ENCODE data around the gene GPR108.
"Not testable (repeated sequence)": the region's sequence is repeated elsewhere in the genome, so short reads cannot be mapped to it uniquely, and the experiment has no call there.

GPR108 gene

GRCh38 chr19:6737284-6737872 lies at the start of gene GPR108:
GPR108 (minus strand) TSS chr19:6737580; CDS start chr19:6737576, 4 bp downstream.
- DNase-seq: peak; percentile 97

GRCh38 chr19:6779206-6779605 lies 41.8 kb upstream of the GPR108 start:
- no peak for DNase-seq

- DNase-seq: no peak
These were observed 41.0 kb upstream of the GPR108 start for GRCh38 chr19:6778386-6778785.

- no peak for DNase-seq
These were observed 40.1 kb upstream of the GPR108 start for GRCh38 chr19:6777434-6777833.

GRCh38 chr19:6776999-6777398 lies 39.6 kb upstream of the GPR108 start:
- DNase-seq: no peak

- not testable (repeated sequence) for DNase-seq
These were observed 38.7 kb upstream of the GPR108 start for GRCh38 chr19:6776045-6776444.

GRCh38 chr19:6774821-6775707 lies 37.7 kb upstream of the GPR108 start:
- DNase-seq: peak; percentile 78

- DNase-seq: no peak
These were observed 36.0 kb upstream of the GPR108 start for GRCh38 chr19:6773323-6773931.

- DNase-seq: no peak
These were observed 35.5 kb upstream of the GPR108 start for GRCh38 chr19:6772866-6773322.

- no peak for DNase-seq
These were observed 34.9 kb upstream of the GPR108 start, which contains the start of gene VAV1 for GRCh38 chr19:6772028-6772865. VAV1 (plus strand) TSS chr19:6772708; CDS start chr19:6772808, 100 bp downstream.

GRCh38 chr19:6771648-6772027 lies 34.3 kb upstream of the GPR108 start:
- DNase-seq: not testable (repeated sequence)

GRCh38 chr19:6769006-6769619 lies 31.7 kb upstream of the GPR108 start:
- DNase-seq: no peak

- no peak for DNase-seq
These were observed 30.9 kb upstream of the GPR108 start for GRCh38 chr19:6768236-6768785.

- DNase-seq: peak; percentile 85
These were observed 30.2 kb upstream of the GPR108 start, which contains the start of gene SH2D3A for GRCh38 chr19:6767357-6768235. SH2D3A (minus strand) TSS chr19:6767435; CDS start chr19:6763748, 3,687 bp downstream.

- DNase-seq: peak; percentile 61
These were observed 29.6 kb upstream of the GPR108 start for GRCh38 chr19:6767081-6767356.

GRCh38 chr19:6766357-6767080 lies 29.1 kb upstream of the GPR108 start:
- no peak for DNase-seq

GRCh38 chr19:6765738-6766356 lies 28.5 kb upstream of the GPR108 start:
- peak; percentile 62 for DNase-seq

GRCh38 chr19:6762253-6762797 lies 24.9 kb upstream of the GPR108 start:
- not testable (repeated sequence) for DNase-seq

GRCh38 chr19:6761053-6761676 lies 23.8 kb upstream of the GPR108 start:
- DNase-seq: no peak

Measured in NCI-H1048 (cell line).